Left lung (tissue), 10 donors: ENCODE data around the gene ATP10B. TPM values are rescaled to one million over a fixed set of nuclear protein-coding genes. Genes with fewer than 3 reads are reported as not detected.

Source experiments
- ATAC-seq: fragments of 200-7000 bp; cut with Tn5 transposase; one replicate; pipeline ENCODE4 v1.9.1; 2020; ENCODE audit warnings: moderate library complexity
- DNase-seq, 4 donors: peaks; one replicate each; pipeline ENCODE4 v3.0.0-alpha.2; 2013 to 2020
- H3K27ac ChIP-seq, 2 donors: fragments of 200-600 bp; sonication (generic) in 1 of 2; one replicate each; pipeline versions ENCODE4 v1.5.0 to v1.8.0; 2020 to 2021
- H3K27me3 ChIP-seq, 2 donors: fragments of 200-600 bp; sonication (generic) in 1 of 2; one replicate each; pipeline versions ENCODE4 v1.5.0 to v1.8.0; 2020 to 2021
- H3K36me3 ChIP-seq, 2 donors: fragments of 200-600 bp; sonication (generic) in 1 of 2; one replicate each; pipeline versions ENCODE4 v1.5.0 to v1.8.0; 2020 to 2021
- H3K4me1 ChIP-seq, 2 donors: fragments of 200-600 bp; one replicate each; pipeline ENCODE4 v1.8.0; 2021
- H3K4me3 ChIP-seq, 2 donors: fragments of 200-600 bp; sonication (generic) in 1 of 2; one replicate each; pipeline versions ENCODE4 v1.5.0 to v1.8.0; 2020 to 2021; ENCODE audit warnings: mild to moderate bottlenecking in 1 of 2
- H3K9me3 ChIP-seq, 2 donors: fragments of 200-600 bp; sonication (generic) in 1 of 2; one replicate each; pipeline versions ENCODE4 v1.5.0 to v1.8.0; 2020 to 2021
- intact Hi-C, 2 donors: fragments of 100-400 bp; cut with DNase I; formaldehyde crosslinking; loops; one replicate each; pipeline versions ENCODE4 v1.11.2 to v1.14.2; 2022
- polyA plus RNA-seq, 6 donors: library from polyadenylated mRNA; unstranded; fragments of 120-200 nt; gene quantifications; one replicate each; pipeline ENCODE4 v1.2.1, GENCODE V29; 2013; ENCODE audit not compliant: insufficient read length in 6 of 6
- total RNA-seq, 2 donors: library from RNA; stranded (reverse); fragmentation: NEBNext Ultra II Directional; extraction: Animal tissue kit (Norgen Biotek cat#: 25700); gene quantifications; one replicate each; pipeline ENCODE4 v1.2.1, GENCODE V29; 2021
- TF ChIP-seq, protein P1 (sequence below), 2 donors: fragments of 200-600 bp; sonication (generic) in 1 of 2; IDR thresholded peaks; one replicate each; pipeline versions ENCODE4 v1.5.0 to v1.8.0; 2021; ENCODE audit warnings: antibody characterized with exemption in 2 of 2
- donor health status: DM: no; HTN: yes; CAD: no.
- donor health status: DM: no; HTN: no; CAD: no.

ATP10B gene
- total and polyA plus RNA-seq, 8 donors, result 0.09 to 0.55 (median 0.37) TPM

DNA sequence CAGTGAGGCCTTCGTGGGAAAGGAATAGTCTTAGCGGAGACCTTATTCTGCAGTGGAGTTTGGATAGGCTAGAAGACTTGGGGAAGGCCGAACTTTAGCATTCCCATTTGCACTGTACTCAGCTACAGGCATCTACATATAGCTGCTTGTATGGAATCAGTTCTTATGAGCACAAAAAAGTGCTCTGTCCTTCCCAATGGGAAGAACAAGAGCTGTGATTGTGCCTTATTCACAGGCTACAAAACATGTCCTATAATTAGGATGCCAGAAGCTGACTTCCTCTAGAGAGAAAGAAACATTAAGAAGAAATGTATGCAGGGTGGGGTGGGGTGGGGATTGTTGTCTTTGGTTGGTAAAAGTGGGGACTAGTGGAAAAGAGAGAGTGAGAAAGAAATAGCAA is 154.7 kb downstream of the ATP10B start:
- H3K4me3 ChIP-seq, result no peak overlapping the region
- peaks cover 0 to 12% of the 10 kb centered on the region in 2 donors for H3K4me1 ChIP-seq
- intact Hi-C loops, result no loop called here
- DNase-seq (no peak), ATAC-seq (no peak)
- H3K9me3 ChIP-seq, result no peaks in the 10 kb centered on the region
- H3K27me3 ChIP-seq, result no peaks in the 10 kb centered on the region
- H3K36me3 ChIP-seq, result no peaks in the 10 kb centered on the region
- TF ChIP-seq, protein P1, sequence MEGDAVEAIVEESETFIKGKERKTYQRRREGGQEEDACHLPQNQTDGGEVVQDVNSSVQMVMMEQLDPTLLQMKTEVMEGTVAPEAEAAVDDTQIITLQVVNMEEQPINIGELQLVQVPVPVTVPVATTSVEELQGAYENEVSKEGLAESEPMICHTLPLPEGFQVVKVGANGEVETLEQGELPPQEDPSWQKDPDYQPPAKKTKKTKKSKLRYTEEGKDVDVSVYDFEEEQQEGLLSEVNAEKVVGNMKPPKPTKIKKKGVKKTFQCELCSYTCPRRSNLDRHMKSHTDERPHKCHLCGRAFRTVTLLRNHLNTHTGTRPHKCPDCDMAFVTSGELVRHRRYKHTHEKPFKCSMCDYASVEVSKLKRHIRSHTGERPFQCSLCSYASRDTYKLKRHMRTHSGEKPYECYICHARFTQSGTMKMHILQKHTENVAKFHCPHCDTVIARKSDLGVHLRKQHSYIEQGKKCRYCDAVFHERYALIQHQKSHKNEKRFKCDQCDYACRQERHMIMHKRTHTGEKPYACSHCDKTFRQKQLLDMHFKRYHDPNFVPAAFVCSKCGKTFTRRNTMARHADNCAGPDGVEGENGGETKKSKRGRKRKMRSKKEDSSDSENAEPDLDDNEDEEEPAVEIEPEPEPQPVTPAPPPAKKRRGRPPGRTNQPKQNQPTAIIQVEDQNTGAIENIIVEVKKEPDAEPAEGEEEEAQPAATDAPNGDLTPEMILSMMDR (IDR thresholded peaks at IDR 0.05), result no peak
- H3K27ac ChIP-seq, result no peak overlapping the region

DNA sequence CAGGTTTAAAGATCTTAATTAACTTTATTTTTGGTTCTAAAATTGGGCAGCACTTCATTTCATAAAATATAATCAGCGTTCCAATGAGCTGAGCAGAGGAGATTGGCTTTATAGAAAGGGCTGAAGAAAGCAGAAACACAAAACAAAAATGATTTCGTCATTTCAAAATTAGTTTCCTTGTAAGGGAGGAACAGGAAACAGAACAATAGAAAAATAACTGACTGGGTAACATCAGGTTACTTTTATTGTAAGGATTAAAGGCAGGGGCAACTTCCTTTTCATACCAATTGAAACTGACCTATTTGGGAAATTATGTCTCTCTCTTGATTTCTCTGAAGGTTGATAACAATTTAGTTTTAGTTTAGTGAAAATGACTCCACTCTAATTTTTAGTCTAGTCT is 157.1 kb downstream of the ATP10B start:
- DNase-seq, result no peak
- Histone ChIP-seq H3K9me3 (no peaks in the 10 kb centered on the region), H3K27me3 (no peaks in the 10 kb centered on the region), H3K36me3 (no peaks in the 10 kb centered on the region), H3K4me3 (no peak overlapping the region), H3K4me1 (peaks cover 0 to 12% of the 10 kb centered on the region in 2 donors), H3K27ac (no peak overlapping the region)
- no peak for ATAC-seq
- TF ChIP-seq, protein P1 (IDR thresholded peaks at IDR 0.05), result no peak
- intact Hi-C loops, result no loop called here

DNA sequence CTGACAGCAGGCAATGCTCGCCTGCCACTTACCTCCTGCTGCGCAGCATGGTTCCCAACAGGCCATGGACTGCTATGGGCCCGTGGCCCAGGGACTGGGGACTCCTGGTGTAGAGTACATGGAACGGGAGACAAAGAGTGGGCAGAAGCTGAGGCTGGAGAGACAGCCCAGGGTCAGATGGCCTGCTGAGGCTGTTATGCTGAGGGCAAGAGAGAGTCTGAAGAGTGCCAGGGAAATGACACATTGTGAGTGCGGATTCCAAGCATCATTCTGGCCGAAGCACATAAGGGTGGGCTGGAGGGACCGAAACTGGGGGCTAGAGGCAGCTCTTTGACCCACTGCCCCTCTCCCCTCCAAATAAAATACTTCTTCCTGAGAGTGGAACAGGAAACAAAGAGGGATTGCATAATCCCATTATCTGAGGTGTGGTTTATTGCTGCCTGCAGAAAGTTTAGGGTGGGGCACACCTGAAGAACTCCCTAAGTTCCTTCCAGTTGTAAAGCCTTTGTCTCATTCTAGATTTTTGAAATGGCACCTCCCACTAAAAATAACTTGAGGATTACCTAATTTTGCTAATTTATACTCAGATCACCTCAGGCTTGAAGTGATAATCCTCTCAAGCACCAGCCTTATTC is 158.1 kb downstream of the ATP10B start:
- Histone ChIP-seq H3K36me3 (no peaks in the 10 kb centered on the region), H3K27me3 (no peaks in the 10 kb centered on the region), H3K4me1 (peaks cover 0 to 12% of the 10 kb centered on the region in 2 donors), H3K4me3 (no peak overlapping the region), H3K27ac (no peak overlapping the region), H3K9me3 (no peaks in the 10 kb centered on the region)
- ATAC-seq, result peak; percentile 61
- DNase-seq, result no peak
- intact Hi-C loops, result no loop called here
- TF ChIP-seq, protein P1 (IDR thresholded peaks at IDR 0.05), result no peak

DNA sequence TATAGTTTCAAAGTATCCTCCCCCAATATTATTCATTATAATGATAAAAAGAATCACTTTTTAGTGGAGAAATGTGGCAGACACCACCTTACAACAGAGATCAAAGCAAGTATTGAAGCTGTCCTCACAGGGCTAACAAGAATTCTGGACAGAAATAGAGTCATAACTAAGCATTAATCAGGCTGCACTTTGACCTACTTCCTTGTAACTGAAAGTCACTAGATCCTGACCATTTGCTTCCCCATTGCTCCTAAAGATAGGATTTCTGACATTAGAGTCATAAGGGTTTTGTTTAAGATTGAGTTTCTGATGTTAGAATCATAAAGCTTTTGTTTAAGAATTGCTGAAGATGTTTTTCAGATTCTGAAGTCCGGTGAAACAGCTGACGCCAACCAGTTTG is 159.7 kb downstream of the ATP10B start:
- intact Hi-C loops, result no loop called here
- ATAC-seq (no peak), DNase-seq (no peak)
- H3K36me3 ChIP-seq, result no peaks in the 10 kb centered on the region
- no peaks in the 10 kb centered on the region for H3K9me3 ChIP-seq
- H3K4me3 ChIP-seq, result no peak overlapping the region
- TF ChIP-seq, protein P1 (IDR thresholded peaks at IDR 0.05), result no peak
- peaks cover 0 to 12% of the 10 kb centered on the region in 2 donors for H3K4me1 ChIP-seq
- H3K27me3 ChIP-seq, result no peaks in the 10 kb centered on the region
- no peak overlapping the region for H3K27ac ChIP-seq

DNA sequence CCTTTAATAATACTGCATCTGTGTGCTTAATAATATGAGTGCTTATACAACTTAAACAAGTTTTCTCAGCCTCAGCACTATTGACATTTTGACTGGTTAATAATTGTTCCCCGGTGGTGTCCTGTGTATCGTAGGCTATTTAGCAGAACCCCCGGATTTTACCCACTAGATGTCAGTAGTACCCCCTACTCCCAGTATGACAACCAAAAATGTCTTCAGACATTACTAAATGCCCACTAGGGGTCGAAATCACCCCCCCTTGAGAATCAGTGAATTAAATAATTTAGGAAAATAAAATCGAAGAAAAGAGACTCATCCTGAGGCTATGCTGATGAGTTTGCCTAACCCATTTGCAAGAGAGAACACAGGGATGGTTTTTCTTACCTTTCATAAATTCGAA is 166.3 kb downstream of the ATP10B start:
- Histone ChIP-seq H3K4me1 (no peaks in the 10 kb centered on the region), H3K4me3 (no peak overlapping the region), H3K27me3 (no peaks in the 10 kb centered on the region), H3K36me3 (no peaks in the 10 kb centered on the region), H3K9me3 (no peaks in the 10 kb centered on the region), H3K27ac (no peak overlapping the region)
- TF ChIP-seq, protein P1 (IDR thresholded peaks at IDR 0.05), result peak in 1 of 2 donors; percentile 13
- peak in 1 of 4 donors; percentile 40 for DNase-seq
- intact Hi-C loops, result no loop called here
- ATAC-seq, result peak; percentile 64
